ENCODE results near the gene SLC4A8. TPM values are rescaled to one million over a fixed set of nuclear protein-coding genes. Genes with fewer than 3 reads are reported as not detected.

SLC4A8 gene
- total RNA-seq, 1 donor from 2014 or later, result 5.2 TPM

DNA sequence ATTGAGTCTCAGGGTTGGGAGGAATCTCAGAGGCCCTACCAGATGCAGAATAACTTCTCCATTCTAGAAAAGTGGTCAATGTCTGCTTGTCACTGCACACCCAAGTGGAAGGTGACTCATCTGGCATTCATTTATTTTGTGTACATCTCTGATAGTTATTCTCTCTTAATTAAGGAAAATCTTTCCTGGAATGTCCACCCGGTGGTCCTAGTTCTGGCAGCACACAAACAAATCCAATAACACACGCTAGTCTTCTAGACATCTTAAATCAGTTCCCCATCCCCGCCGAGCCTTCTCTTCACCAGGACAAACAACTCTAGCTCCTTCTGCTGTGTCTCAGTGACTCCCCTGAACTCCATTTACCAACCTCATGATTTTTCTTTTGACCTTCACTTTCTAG is 116.4 kb downstream of the SLC4A8 start:
- H3K9me3 Mint-ChIP-seq, result no peaks in the 10 kb centered on the region
- POLR2A ChIA-PET, result no interaction called here
- no peak overlapping the region for H3K27ac Mint-ChIP-seq
- CTCF ChIA-PET, result no interaction called here
- no peak overlapping the region for H3K4me3 Mint-ChIP-seq
- H3K27me3 Mint-ChIP-seq, result peaks cover 11% of the 10 kb centered on the region
- H3K4me1 Mint-ChIP-seq, result no peaks in the 10 kb centered on the region
- intact Hi-C loops (cut with micrococcal nuclease), result no loop called here
- TF ChIP-seq, protein P1, sequence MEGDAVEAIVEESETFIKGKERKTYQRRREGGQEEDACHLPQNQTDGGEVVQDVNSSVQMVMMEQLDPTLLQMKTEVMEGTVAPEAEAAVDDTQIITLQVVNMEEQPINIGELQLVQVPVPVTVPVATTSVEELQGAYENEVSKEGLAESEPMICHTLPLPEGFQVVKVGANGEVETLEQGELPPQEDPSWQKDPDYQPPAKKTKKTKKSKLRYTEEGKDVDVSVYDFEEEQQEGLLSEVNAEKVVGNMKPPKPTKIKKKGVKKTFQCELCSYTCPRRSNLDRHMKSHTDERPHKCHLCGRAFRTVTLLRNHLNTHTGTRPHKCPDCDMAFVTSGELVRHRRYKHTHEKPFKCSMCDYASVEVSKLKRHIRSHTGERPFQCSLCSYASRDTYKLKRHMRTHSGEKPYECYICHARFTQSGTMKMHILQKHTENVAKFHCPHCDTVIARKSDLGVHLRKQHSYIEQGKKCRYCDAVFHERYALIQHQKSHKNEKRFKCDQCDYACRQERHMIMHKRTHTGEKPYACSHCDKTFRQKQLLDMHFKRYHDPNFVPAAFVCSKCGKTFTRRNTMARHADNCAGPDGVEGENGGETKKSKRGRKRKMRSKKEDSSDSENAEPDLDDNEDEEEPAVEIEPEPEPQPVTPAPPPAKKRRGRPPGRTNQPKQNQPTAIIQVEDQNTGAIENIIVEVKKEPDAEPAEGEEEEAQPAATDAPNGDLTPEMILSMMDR (IDR thresholded peaks at IDR 0.05), result no peak
- ATAC-seq (ENCODE audit: low read depth), result no peak
- H3K36me3 Mint-ChIP-seq (ENCODE audit: low read depth), result no peaks in the 10 kb centered on the region
- DNase-seq, result no peak

DNA sequence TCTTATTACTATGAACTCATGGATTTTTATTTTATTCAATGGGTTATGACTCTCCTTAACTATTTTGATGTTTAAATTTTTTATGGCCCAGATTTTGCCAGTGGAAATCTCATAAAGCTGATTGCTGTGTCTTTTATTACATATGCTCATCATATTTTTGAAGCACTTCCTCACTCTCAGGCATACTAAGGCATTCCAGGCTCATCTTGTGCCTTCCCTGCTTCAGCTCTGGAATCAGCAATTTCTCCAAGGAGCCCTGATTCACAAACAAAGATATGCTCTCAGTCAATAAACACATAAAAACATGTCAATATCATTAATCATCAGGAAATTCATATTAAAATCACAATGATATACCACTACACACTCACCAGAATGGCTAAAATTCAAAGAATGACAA is 121.5 kb downstream of the SLC4A8 start:
- Mint-ChIP-seq H3K4me1 (peaks cover 7% of the 10 kb centered on the region), H3K27me3 (peaks cover 21% of the 10 kb centered on the region), H3K36me3 (ENCODE audit: low read depth) (no peaks in the 10 kb centered on the region), H3K9me3 (no peaks in the 10 kb centered on the region), H3K27ac (no peak overlapping the region), H3K4me3 (no peak overlapping the region)
- ATAC-seq (ENCODE audit: low read depth) (no peak), DNase-seq (no peak)
- POLR2A ChIA-PET, result no interaction called here
- intact Hi-C loops (cut with micrococcal nuclease), result no loop called here
- CTCF ChIA-PET, result no interaction called here
- TF ChIP-seq, protein P1 (IDR thresholded peaks at IDR 0.05), result no peak

DNA sequence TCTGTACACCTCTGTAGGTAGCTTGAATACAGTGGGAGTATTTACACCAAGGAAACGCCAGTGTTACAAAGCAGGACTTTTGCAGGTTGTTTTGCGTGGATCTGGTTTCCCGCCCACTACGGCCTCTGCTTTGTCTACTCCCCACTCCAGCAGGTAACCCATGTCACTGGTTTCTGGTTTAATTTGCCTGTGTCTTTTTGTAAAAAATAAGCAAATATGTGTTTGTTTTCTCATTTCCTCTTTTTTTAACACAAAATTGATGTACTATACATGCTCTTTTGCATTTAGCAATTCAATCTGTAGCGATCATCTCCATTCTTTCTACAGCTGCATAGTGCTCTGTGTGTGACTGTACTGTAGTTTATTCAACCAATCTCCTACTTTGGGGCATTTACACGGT is 123.0 kb downstream of the SLC4A8 start:
- H3K36me3 Mint-ChIP-seq (ENCODE audit: low read depth), result no peaks in the 10 kb centered on the region
- ChIA-PET CTCF (no interaction called here), POLR2A (no interaction called here)
- no peak overlapping the region for H3K4me3 Mint-ChIP-seq
- peaks cover 25% of the 10 kb centered on the region for H3K27me3 Mint-ChIP-seq
- peaks cover 7% of the 10 kb centered on the region for H3K4me1 Mint-ChIP-seq
- intact Hi-C loops (cut with micrococcal nuclease), result no loop called here
- ATAC-seq (ENCODE audit: low read depth), result no peak
- TF ChIP-seq, protein P1 (IDR thresholded peaks at IDR 0.05), result no peak
- no peaks in the 10 kb centered on the region for H3K9me3 Mint-ChIP-seq
- no peak for DNase-seq
- no peak overlapping the region for H3K27ac Mint-ChIP-seq

DNA sequence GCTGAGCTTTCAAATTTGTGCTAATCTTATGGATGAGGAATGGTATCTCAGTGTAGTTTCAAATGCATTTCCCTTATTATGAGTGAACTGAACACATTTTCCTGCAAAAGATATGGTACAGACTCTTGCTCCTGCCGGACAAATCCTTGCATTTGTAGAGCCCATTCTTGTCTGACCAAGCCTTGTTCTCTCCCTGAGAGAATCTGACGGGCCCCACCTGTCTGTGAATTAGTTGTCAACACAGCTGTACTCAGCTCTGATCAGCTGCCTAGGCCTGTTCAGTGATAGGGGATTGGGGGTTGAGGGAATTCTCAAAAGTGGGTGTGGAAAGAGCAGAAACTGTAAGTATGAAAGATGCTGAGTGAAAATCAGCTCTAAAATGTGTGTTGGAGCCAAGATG is 123.6 kb downstream of the SLC4A8 start:
- ChIA-PET CTCF (no interaction called here), POLR2A (no interaction called here)
- intact Hi-C loops (cut with micrococcal nuclease), result no loop called here
- no peak overlapping the region for H3K4me3 Mint-ChIP-seq
- TF ChIP-seq, protein P1 (IDR thresholded peaks at IDR 0.05), result no peak
- no peak for ATAC-seq (ENCODE audit: low read depth)
- H3K36me3 Mint-ChIP-seq (ENCODE audit: low read depth), result no peaks in the 10 kb centered on the region
- no peaks in the 10 kb centered on the region for H3K9me3 Mint-ChIP-seq
- no peak for DNase-seq
- no peak overlapping the region for H3K27ac Mint-ChIP-seq
- peaks cover 27% of the 10 kb centered on the region for H3K27me3 Mint-ChIP-seq
- peaks cover 7% of the 10 kb centered on the region for H3K4me1 Mint-ChIP-seq

DNA sequence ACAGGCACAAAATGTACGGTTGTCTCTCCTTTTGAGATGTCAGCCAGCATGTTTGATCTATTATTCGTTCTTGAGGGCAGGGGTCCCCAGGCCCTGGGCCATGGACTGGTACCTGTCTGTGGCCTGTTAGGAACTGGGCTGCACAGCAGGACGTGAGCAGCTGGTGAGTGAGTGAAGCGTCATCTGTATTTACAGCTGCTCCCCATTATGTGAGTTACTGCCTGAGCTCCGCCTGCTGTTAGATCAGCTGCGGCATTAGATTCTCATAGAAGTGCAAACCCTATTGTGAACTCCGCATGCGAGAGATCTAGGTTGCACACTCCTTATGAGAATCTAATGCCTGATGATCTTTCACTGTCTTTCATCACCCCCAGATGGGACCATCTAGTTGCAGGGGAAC is 125.0 kb downstream of the SLC4A8 start:
- ATAC-seq (ENCODE audit: low read depth), result no peak
- CTCF ChIA-PET, result interaction anchor here (1.0 kb wide), 1 partner anchor 18 kb away, joined by 4 read pairs; no protein-coding TSS in a partner anchor
- DNase-seq, result no peak
- no peaks in the 10 kb centered on the region for H3K36me3 Mint-ChIP-seq (ENCODE audit: low read depth)
- TF ChIP-seq, protein P1 (IDR thresholded peaks at IDR 0.05), result no peak
- intact Hi-C loops (cut with micrococcal nuclease), result no loop called here
- no peak overlapping the region for H3K4me3 Mint-ChIP-seq
- H3K27me3 Mint-ChIP-seq, result peaks cover 24% of the 10 kb centered on the region
- H3K9me3 Mint-ChIP-seq, result no peaks in the 10 kb centered on the region
- POLR2A ChIA-PET, result no interaction called here
- peaks cover 7% of the 10 kb centered on the region for H3K4me1 Mint-ChIP-seq
- H3K27ac Mint-ChIP-seq, result no peak overlapping the region

Other genes starting within 250 kb of the SLC4A8 start
- 20.3 and 26.2 TPM in 2 replicates for gene POU6F1, start 206.8 kb upstream of the SLC4A8 start, total RNA-seq
- 209 and 214 TPM in 2 replicates for gene DAZAP2, start 186.0 kb upstream of the SLC4A8 start, total RNA-seq
- 11.4 and 11.5 TPM in 2 replicates for gene SMAGP, start 154.4 kb upstream of the SLC4A8 start, total RNA-seq
- 22.2 and 25.6 TPM in 2 replicates for gene BIN2, start 100.7 kb upstream of the SLC4A8 start, total RNA-seq
- gene CELA1, start 78.2 kb upstream of the SLC4A8 start, total RNA-seq, result not detected in 2 replicates
- 23.8 and 24.4 TPM in 2 replicates for gene GALNT6, start 33.4 kb upstream of the SLC4A8 start, total RNA-seq
- 0.86 and 2.1 TPM in 2 replicates for gene SCN8A, start 166.4 kb downstream of the SLC4A8 start, total RNA-seq

Data from activated B cell treated with CpG ODN at 0.5 μM for 24 hours (primary cell).